ENCODE data around the gene PSME3. TPM values are rescaled to one million over a fixed set of nuclear protein-coding genes. Genes with fewer than 3 reads are reported as not detected.

PSME3 gene
- total and polyA plus RNA-seq, 7 donors = 34.3 to 94.9 (median 59.7) TPM

DNA sequence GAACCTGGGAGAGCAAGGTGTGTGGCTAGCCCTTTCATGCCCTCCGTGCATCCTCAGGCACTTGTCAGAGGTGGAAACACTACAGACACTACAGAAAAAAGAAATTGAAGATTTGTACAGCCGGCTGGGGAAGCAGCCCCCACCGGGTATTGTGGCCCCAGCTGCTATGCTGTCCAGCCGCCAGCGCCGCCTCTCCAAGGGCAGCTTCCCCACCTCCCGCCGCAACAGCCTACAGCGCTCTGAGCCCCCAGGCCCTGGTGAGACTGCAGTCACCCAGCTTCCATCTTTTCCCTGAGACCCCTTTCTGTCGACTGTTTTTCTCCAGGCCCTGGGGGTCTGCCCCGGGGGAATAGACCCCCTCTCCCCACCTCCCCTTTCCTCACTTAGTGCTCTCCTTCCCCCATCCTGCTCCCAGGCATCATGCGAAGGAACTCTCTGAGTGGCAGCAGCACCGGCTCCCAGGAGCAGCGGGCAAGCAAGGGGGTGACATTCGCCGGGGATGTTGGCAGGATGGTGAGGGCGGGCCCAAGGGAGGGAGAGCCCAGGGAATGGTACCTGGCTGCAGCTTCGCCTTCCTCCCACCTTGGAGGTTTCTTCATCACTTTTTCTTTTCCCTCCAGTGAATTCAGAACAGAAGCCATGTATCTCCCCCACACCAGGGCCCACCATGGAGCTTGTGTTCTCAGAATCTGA, 37.0 kb upstream of the PSME3 start:
- Histone ChIP-seq H3K36me3 (peaks cover 0 to 23% (median 0%) of the 10 kb centered on the region in 4 donors), H3K4me3 (no peak overlapping the region), H3K4me1 (peaks cover 0 to 25% (median 22%) of the 10 kb centered on the region in 4 donors), H3K27ac (no peak overlapping the region), H3K27me3 (no peaks in the 10 kb centered on the region), H3K9me3 (no peaks in the 10 kb centered on the region)
- TF ChIP-seq POLR2A (IDR thresholded peaks at IDR 0.05) (no peak), POLR2AphosphoS5 (IDR thresholded peaks at IDR 0.05) (no peak), EP300 (IDR thresholded peaks at IDR 0.05) (no peak)
- TF ChIP-seq, protein P1, sequence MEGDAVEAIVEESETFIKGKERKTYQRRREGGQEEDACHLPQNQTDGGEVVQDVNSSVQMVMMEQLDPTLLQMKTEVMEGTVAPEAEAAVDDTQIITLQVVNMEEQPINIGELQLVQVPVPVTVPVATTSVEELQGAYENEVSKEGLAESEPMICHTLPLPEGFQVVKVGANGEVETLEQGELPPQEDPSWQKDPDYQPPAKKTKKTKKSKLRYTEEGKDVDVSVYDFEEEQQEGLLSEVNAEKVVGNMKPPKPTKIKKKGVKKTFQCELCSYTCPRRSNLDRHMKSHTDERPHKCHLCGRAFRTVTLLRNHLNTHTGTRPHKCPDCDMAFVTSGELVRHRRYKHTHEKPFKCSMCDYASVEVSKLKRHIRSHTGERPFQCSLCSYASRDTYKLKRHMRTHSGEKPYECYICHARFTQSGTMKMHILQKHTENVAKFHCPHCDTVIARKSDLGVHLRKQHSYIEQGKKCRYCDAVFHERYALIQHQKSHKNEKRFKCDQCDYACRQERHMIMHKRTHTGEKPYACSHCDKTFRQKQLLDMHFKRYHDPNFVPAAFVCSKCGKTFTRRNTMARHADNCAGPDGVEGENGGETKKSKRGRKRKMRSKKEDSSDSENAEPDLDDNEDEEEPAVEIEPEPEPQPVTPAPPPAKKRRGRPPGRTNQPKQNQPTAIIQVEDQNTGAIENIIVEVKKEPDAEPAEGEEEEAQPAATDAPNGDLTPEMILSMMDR (IDR thresholded peaks at IDR 0.05) = no peak
- intact Hi-C loops (cut with DNase I) = no loop called here
- WGBS, 2 donors = 66 to 88% methylated on average over 18 of the region's 18 CpGs
- DNase-seq = no peak

DNA sequence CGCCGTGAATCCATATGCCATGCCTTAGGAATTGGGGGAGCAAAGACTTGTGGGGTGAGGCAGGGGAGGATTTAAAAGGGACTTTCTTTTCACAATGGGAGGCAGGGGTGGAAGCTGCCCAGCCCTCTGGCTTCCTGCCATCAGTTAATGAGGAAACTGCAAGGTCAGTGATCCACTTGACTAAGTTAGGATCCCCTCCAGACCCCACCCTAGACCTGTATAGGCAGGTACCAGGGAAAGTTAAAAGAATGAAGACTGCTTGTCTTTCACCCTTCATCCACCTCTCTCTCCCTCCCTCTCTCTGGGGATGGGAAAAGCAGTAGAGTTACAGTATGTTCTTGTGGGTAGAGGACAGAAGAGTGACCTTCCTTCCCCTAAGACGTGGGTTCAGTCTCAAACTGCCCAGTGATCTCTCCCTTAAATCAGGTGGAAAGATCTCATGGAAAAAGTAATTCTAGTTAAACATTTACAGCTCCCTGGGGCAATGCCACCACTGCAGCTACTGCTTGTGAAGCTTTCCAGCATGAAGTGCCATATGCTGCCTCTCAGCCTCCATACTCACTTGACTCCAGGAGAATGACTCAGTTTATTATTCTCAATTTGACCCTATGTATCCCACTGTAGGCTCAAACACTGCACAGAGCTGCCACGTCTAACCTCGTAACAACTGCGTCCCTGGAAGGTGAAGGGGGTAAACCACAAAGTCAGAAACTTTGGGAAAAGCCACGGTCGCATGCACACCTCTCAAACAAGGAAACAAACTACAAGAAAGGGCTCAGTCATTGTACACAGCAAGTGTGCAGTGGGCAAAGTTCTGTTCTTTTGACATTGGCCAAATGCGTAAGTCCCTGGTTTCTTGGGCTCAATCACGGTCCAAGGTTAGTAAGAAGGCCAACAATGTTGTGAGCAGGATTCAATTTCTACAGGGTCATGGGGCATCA, 35.9 kb upstream of the PSME3 start:
- WGBS, 2 donors = 18 to 64% methylated on average over 10 of the region's 10 CpGs
- TF ChIP-seq EP300 (IDR thresholded peaks at IDR 0.05) (no peak), POLR2AphosphoS5 (IDR thresholded peaks at IDR 0.05) (peak in 1 of 4 donors; percentile 41), POLR2A (IDR thresholded peaks at IDR 0.05) (peak in 1 of 2 donors; percentile 42)
- TF ChIP-seq, protein P1 (IDR thresholded peaks at IDR 0.05) = no peak
- H3K4me3 ChIP-seq = peak overlapping the region; percentile 72 to 88 (median 81)
- peaks cover 0 to 23% (median 0%) of the 10 kb centered on the region in 4 donors for H3K36me3 ChIP-seq
- peaks cover 0 to 25% (median 22%) of the 10 kb centered on the region in 4 donors for H3K4me1 ChIP-seq
- no peak for DNase-seq
- H3K27ac ChIP-seq = peak overlapping the region in 2 of 4 donors; percentile 80
- no peaks in the 10 kb centered on the region for H3K9me3 ChIP-seq
- H3K27me3 ChIP-seq = no peaks in the 10 kb centered on the region
- intact Hi-C loops (cut with DNase I) = no loop called here

DNA sequence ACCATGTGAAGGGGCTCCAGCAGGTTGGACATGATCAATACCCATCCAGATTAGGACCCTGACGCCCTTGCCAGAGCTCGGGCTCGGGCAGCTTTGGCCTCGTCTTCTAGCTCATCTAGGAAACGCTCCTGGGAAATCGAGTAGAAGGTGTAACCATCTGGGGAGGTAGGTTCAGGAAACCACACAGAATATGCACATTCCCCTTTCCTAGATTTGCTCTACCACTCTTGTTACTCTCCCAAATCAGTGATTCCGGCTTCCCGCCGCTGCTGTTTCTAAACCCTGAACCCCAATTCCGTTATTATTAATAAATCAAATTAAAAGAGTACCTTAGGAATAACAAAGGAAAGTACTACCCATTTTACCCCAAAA, 35.2 kb upstream of the PSME3 start:
- Histone ChIP-seq H3K4me3 (peak overlapping the region; percentile 72 to 88 (median 81)), H3K9me3 (no peaks in the 10 kb centered on the region), H3K27me3 (no peaks in the 10 kb centered on the region), H3K27ac (peak overlapping the region; percentile 78 to 81 (median 80)), H3K4me1 (peaks cover 0 to 25% (median 22%) of the 10 kb centered on the region in 4 donors), H3K36me3 (peaks cover 0 to 23% (median 0%) of the 10 kb centered on the region in 4 donors)
- intact Hi-C loops (cut with DNase I) = no loop called here
- 4 to 13% methylated on average over 10 of the region's 10 CpGs for WGBS, 2 donors
- TF ChIP-seq EP300 (IDR thresholded peaks at IDR 0.05) = no peak
- TF ChIP-seq POLR2AphosphoS5 (IDR thresholded peaks at IDR 0.05) = no peak
- TF ChIP-seq, protein P1 (IDR thresholded peaks at IDR 0.05) = no peak
- TF ChIP-seq POLR2A (IDR thresholded peaks at IDR 0.05) = no peak
- no peak for DNase-seq

DNA sequence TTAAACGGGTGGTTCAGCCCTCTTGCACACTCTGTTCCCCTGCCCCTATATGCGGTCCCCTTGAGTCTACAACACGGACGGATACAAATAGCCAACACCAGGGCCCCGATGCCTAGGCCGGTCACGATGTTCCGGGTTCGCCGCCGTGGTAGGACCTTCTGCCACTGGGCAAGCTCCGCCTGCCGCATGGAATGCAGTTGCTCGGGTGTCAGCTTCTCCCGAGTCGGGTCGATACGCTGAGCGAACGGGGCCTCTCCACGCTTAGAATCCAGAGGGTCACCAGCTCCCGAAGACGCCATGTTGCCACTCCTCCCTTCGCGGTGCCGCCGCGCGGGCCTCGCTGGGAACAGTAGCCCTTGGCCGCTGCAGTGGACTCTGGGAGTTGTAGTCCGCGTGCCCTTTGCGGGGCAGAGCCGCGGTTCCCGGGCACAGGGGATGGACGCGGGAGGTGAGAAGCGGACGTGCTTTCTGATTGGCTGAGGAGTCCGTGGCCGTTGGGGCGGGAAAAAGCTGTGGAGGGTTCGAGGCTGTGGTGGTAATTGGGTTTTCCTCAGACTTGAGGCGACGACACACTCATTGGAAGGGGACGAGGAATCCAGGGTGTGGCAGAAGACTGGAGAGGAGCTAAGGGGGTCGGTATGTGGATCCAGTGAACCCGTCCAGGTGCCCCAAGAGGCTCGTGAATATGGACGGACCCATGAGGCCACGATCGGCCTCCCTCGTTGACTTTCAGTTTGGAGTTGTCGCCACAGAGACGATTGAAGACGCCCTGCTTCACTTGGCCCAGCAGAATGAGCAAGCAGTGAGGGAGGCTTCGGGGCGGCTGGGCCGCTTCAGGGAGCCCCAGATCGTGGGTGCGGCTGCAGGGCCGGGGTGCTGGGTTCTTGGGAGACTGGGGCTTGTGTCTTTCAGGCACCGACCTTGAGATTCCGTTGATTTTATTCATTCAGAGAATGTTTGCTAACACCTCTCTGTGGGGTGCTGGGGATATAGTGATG, 34.5 kb upstream of the PSME3 start, which contains the start of the genes CNTD1 and COA3:
CNTD1 (plus strand) TSS at position 479 of the 998 bp plus-strand sequence; CDS start at position 686, 207 bp downstream.
COA3 (minus strand) TSS at position 322 of the 998 bp plus-strand sequence; CDS start at position 299, 23 bp downstream.
- TF ChIP-seq EP300 (IDR thresholded peaks at IDR 0.05) = no peak
- TF ChIP-seq POLR2A (IDR thresholded peaks at IDR 0.05) = peak in 1 of 2 donors; percentile 33
- TF ChIP-seq, protein P1 (IDR thresholded peaks at IDR 0.05) = no peak
- peak in 3 of 4 donors; percentile 50 to 63 (median 60) for TF ChIP-seq POLR2AphosphoS5 (IDR thresholded peaks at IDR 0.05)

More for the DNA sequence above, 34.5 kb upstream of the PSME3 start, which contains the start of the genes CNTD1 and COA3:
- 27% methylated on average over 66 of the region's 66 CpGs for WGBS, 2 donors
- intact Hi-C loops (cut with DNase I) = no loop called here
- Histone ChIP-seq H3K9me3 (no peaks in the 10 kb centered on the region), H3K4me3 (peak within 1 kb of the TSS; percentile 72 to 88 (median 81)), H3K36me3 (peaks cover 0 to 23% (median 0%) of the 10 kb centered on the region in 4 donors), H3K4me1 (peaks cover 0 to 25% (median 22%) of the 10 kb centered on the region in 4 donors), H3K27me3 (no peaks in the 10 kb centered on the region), H3K27ac (peak within 1 kb of the TSS; percentile 78 to 81 (median 80))
- peak; percentile 92 for DNase-seq
